ENCODE results near the gene PCDHB4.
"Not testable (repeated sequence)": the region's sequence is repeated elsewhere in the genome, so short reads cannot be mapped to it uniquely, and the experiment has no call there.

The PCDHB4 gene

GRCh38 chr5:141150224-141150992, 28.8 kb downstream of the PCDHB4 start:
- no peak for DNase-seq

DNA sequence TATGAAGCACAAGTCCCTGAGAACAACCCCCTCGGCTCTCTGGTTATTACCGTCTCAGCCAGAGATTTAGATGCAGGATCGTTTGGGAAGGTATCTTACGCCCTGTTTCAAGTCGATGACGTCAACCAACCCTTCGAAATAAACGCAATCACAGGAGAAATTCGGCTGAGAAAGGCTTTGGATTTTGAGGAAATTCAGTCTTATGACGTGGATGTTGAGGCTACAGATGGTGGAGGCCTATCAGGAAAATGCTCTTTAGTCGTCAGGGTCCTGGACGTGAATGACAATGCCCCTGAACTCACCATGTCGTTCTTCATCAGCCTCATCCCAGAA, 29.3 kb downstream of the PCDHB4 start:
- DNase-seq = no peak

GRCh38 chr5:141151632-141152031, 30.0 kb downstream of the PCDHB4 start:
- not testable (repeated sequence) for DNase-seq

GRCh38 chr5:141152096-141152495, 30.5 kb downstream of the PCDHB4 start:
- not testable (repeated sequence) for DNase-seq

DNA sequence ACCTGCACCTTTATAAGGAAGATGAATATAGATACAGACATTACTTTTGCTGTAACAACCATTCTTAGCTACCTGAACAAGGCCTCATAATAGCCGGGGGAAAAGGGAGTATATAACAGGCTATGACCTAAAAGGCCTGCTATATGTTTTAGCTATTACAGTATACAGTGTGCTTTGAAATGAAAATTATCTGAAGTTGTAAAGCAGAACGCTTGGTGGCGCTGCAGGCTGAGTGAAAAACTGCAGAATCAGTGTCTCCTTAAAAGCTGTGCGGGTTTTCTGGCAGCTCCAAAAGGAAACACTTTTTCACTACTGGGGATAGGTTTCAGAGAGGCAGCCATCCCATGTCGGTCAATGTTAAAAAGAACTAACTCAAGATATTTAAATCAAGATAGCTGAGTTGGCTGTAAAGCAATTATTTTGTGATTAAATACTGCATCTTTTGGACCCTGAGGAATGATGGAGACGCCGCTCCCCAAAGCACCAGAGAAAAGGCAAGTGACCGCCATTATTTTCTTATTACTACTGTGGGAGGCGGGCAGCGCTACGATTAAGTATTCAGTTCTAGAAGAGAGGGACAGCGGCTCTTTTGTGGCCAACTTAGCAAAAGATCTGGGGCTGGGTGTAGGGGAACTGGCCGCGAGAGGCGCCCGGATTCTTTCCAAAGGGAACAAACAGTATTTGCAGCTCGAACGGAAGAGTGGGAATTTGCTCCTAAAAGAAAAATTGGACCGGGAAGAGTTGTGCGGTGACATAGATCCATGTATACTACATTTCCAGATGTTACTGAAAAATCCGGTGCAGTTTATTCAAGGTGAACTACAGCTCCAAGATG, 34.1 kb downstream of the PCDHB4 start:
- DNase-seq = no peak

DNA sequence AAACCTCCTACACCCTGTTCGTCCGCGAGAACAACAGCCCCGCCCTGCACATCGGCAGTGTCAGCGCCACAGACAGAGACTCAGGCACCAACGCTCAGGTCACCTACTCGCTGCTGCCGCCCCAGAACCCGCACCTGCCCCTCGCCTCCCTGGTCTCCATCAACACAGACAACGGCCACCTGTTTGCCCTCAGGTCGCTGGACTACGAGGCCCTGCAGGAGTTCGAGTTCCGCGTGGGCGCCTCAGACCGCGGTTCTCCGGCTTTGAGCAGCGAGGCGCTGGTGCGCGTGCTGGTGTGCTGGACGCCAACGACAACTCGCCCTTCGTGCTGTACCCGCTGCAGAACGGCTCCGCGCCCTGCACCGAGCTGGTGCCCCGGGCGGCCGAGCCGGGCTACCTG, 35.7 kb downstream of the PCDHB4 start:
- DNase-seq = not testable (repeated sequence)

GRCh38 chr5:141157901-141158300, 36.3 kb downstream of the PCDHB4 start:
- not testable (repeated sequence) for DNase-seq

DNA sequence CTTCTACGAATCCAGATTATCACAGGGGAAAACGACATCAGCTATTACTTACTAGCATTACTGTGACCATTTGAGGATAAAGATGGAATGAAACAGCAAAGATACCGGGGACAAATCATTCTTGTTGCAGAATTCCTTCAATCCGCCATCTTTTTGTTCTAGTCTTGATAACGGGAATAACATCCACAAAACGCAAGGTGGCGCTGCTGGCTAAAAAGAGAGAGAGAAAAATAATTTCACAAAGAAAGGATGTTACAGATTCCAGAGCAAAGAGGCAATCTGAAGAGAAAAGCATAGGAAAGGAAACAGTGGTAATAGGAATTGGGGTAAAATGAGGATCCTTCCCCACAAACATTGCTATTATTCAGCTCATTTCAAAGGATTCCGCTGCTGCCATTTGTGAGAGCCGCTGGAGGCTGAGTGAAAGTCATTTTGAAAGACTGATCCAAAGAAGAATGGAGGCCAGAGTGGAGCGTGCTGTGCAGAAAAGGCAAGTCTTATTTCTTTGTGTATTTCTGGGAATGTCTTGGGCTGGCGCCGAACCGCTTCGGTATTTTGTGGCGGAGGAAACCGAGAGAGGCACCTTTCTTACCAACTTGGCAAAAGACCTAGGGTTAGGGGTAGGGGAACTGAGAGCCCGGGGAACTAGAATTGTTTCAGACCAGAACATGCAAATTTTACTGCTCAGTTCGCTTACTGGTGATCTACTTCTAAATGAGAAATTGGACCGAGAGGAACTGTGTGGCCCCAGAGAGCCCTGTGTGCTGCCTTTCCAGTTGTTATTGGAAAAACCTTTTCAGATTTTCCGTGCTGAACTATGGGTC, 51.0 kb downstream of the PCDHB4 start, which contains the start of gene PCDHB7:
PCDHB7 (plus strand) TSS at position 264 of the 824 bp plus-strand sequence; CDS start at position 456, 192 bp downstream.
- peak in 1 of 2 donors; percentile 30 for DNase-seq

- not testable (repeated sequence) for DNase-seq
Measured at GRCh38 chr5:141174291-141175104, 52.9 kb downstream of the PCDHB4 start.

All from CD4-positive, alpha-beta T cell treated with Interferon alpha-2 for 1 hour (primary cell).